Measurements from ENCODE around the gene KDM4F.

Gene KDM4F

GRCh38 chr11:95089620-95090542, 40.7 kb downstream of the KDM4F start, which contains the start of gene ENDOD1:
Gene ENDOD1 (plus strand): TSS chr11:95089846. CDS start chr11:95089928, 82 bp downstream.
- DNase-seq (ENCODE audit: low read depth, low spot score), result peak; percentile 96

- no peak for DNase-seq (ENCODE audit: low read depth, low spot score)
These were observed 42.5 kb downstream of the KDM4F start for GRCh38 chr11:95091663-95092180.

- peak; percentile 59 for DNase-seq (ENCODE audit: low read depth, low spot score)
These were observed 43.5 kb downstream of the KDM4F start for GRCh38 chr11:95092549-95093324.

GRCh38 chr11:95093548-95093947, 44.3 kb downstream of the KDM4F start:
- no peak for DNase-seq (ENCODE audit: low read depth, low spot score)

GRCh38 chr11:95095858-95096587, 46.8 kb downstream of the KDM4F start:
- DNase-seq (ENCODE audit: low read depth, low spot score), result peak; percentile 78

GRCh38 chr11:95097209-95097608, 48.0 kb downstream of the KDM4F start:
- DNase-seq (ENCODE audit: low read depth, low spot score), result no peak

GRCh38 chr11:95098826-95099225, 49.6 kb downstream of the KDM4F start:
- DNase-seq (ENCODE audit: low read depth, low spot score), result no peak

GRCh38 chr11:95100191-95100648, 51.0 kb downstream of the KDM4F start:
- no peak for DNase-seq (ENCODE audit: low read depth, low spot score)

Measured in astrocyte of the hippocampus (primary cell).